HepG2 (cell line): Measurements from ENCODE around the gene DUSP7. TPM values are rescaled to one million over a fixed set of nuclear protein-coding genes. Genes with fewer than 3 reads are reported as not detected.

ENCODE experiments used
- BCL6 ChIP-seq: IDR thresholded peaks from 2 replicates; pipeline ENCODE4 v1.6.1; 2016; ENCODE audit warnings: missing genetic modification reagents, missing compliant biosample characterization
- CAMTA2 ChIP-seq: sonication (generic); formaldehyde crosslinking; IDR thresholded peaks from 2 replicates; pipeline ENCODE4 v1.4.0; 2020; ENCODE audit warnings: mild to moderate bottlenecking, missing genetic modification reagents, borderline replicate concordance
- HNF4G ChIP-seq, 2 experiments: sonication (generic) in 1 of 2; formaldehyde crosslinking in 1 of 2; IDR thresholded peaks; 2 replicates each; pipeline versions ENCODE4 v1.4.0 to v1.6.1; 2011 to 2020; ENCODE audit warnings: borderline replicate concordance in 2 of 2, low read depth in 2 of 2, mild to moderate bottlenecking in 2 of 2, low read length in 1 of 2, missing genetic modification reagents in 1 of 2, moderate library complexity in 1 of 2
- IRX3 ChIP-seq: sonication (generic); formaldehyde crosslinking; IDR thresholded peaks from 2 replicates; pipeline ENCODE4 v1.8.1; 2023; ENCODE audit warnings: mild to moderate bottlenecking, low read depth, missing genetic modification reagents, borderline replicate concordance
- KAT2B ChIP-seq: fragments of 150-350 bp; IDR thresholded peaks from 2 replicates; pipeline ENCODE4 v1.6.1; 2014; ENCODE audit warnings: low read depth, low read length, borderline replicate concordance
- KLF11 ChIP-seq: IDR thresholded peaks from 2 replicates; pipeline ENCODE4 v1.6.1; 2016; ENCODE audit warnings: missing compliant biosample characterization
- KMT2A ChIP-seq: sonication (generic); formaldehyde crosslinking; IDR thresholded peaks from 2 replicates; pipeline ENCODE4 v1.4.0; 2020; ENCODE audit warnings: missing genetic modification reagents
- MAX ChIP-seq: IDR thresholded peaks from 2 replicates; pipeline ENCODE4 v1.6.1; 2012; ENCODE audit warnings: inconsistent platforms
- MBD4 ChIP-seq: IDR thresholded peaks from 2 replicates; pipeline ENCODE4 v1.6.1; 2012; ENCODE audit warnings: low read length, inconsistent platforms, borderline replicate concordance
- MED13 ChIP-seq: sonication (generic); formaldehyde crosslinking; IDR thresholded peaks from 2 replicates; pipeline ENCODE4 v1.5.0; 2020; ENCODE audit warnings: missing genetic modification reagents
- MLLT10 ChIP-seq: sonication (generic); formaldehyde crosslinking; IDR thresholded peaks from 2 replicates; pipeline ENCODE4 v1.4.0; 2020; ENCODE audit warnings: missing genetic modification reagents
- NFIB ChIP-seq: sonication (generic); formaldehyde crosslinking; IDR thresholded peaks from 2 replicates; pipeline ENCODE4 v1.9.0; 2021; ENCODE audit warnings: missing genetic modification reagents, mild to moderate bottlenecking, borderline replicate concordance
- NR1H2 ChIP-seq: sonication (generic); formaldehyde crosslinking; IDR thresholded peaks from 2 replicates; pipeline ENCODE4 v1.8.1; 2022; ENCODE audit warnings: low read depth, missing genetic modification reagents, borderline replicate concordance
- NR2F6 ChIP-seq, 2 experiments: IDR thresholded peaks; 2 replicates each; pipeline ENCODE4 v1.6.1; 2016; ENCODE audit warnings: antibody characterized with exemption in 1 of 2, mild to moderate bottlenecking in 1 of 2
- REPIN1 ChIP-seq: sonication (generic); formaldehyde crosslinking; IDR thresholded peaks from 2 replicates; pipeline ENCODE4 v1.8.0; 2022; ENCODE audit warnings: missing genetic modification reagents, low read depth, mild to moderate bottlenecking, borderline replicate concordance
- SALL1 ChIP-seq: sonication (generic); formaldehyde crosslinking; IDR thresholded peaks from 2 replicates; pipeline ENCODE4 v1.8.0; 2022; ENCODE audit warnings: mild to moderate bottlenecking, missing genetic modification reagents
- TBX3 ChIP-seq: fragments of 450-650 bp; IDR thresholded peaks from 2 replicates; pipeline ENCODE4 v1.6.1; 2017; ENCODE audit warnings: antibody characterized with exemption, mild to moderate bottlenecking, inconsistent platforms, borderline replicate concordance
- WIZ ChIP-seq: sonication (generic); formaldehyde crosslinking; IDR thresholded peaks from 2 replicates; pipeline ENCODE4 v1.5.1; 2020; ENCODE audit warnings: mild to moderate bottlenecking, missing genetic modification reagents
- XRCC5 ChIP-seq: fragments of 200-400 bp; formaldehyde crosslinking; optimal IDR thresholded peaks from 2 replicates; pipeline ENCODE3; 2017; ENCODE audit warnings: mild to moderate bottlenecking, low read length
- ZBTB7A ChIP-seq: sonication (generic); formaldehyde crosslinking; IDR thresholded peaks from 2 replicates; pipeline ENCODE4 v1.8.0; 2022; ENCODE audit warnings: mild to moderate bottlenecking, missing genetic modification reagents
- ZFP36L1 ChIP-seq: sonication (generic); formaldehyde crosslinking; IDR thresholded peaks from 2 replicates; pipeline ENCODE4 v1.8.0; 2022; ENCODE audit warnings: mild to moderate bottlenecking, missing genetic modification reagents, moderate library complexity
- ZKSCAN5 ChIP-seq: sonication (generic); formaldehyde crosslinking; IDR thresholded peaks from 2 replicates; pipeline ENCODE4 v1.5.1; 2020; ENCODE audit warnings: mild to moderate bottlenecking, missing genetic modification reagents
- ZMYM4 ChIP-seq: sonication (generic); formaldehyde crosslinking; IDR thresholded peaks from 2 replicates; pipeline ENCODE4 v1.8.1; 2023; ENCODE audit warnings: mild to moderate bottlenecking, missing genetic modification reagents
- ZNF329 ChIP-seq: sonication (generic); formaldehyde crosslinking; IDR thresholded peaks from 2 replicates; pipeline ENCODE4 v1.9.0; 2021; ENCODE audit warnings: low read depth, mild to moderate bottlenecking, missing genetic modification reagents
- ZNF577 ChIP-seq: sonication (generic); formaldehyde crosslinking; IDR thresholded peaks from 2 replicates; pipeline ENCODE4 v1.4.0; 2020; ENCODE audit warnings: mild to moderate bottlenecking, low read depth, missing genetic modification reagents, borderline replicate concordance
- ZNF598 ChIP-seq: sonication (generic); formaldehyde crosslinking; IDR thresholded peaks from 2 replicates; pipeline ENCODE4 v1.5.1; 2020; ENCODE audit warnings: mild to moderate bottlenecking, missing genetic modification reagents, borderline replicate concordance
- ZNF607 ChIP-seq: sonication (generic); formaldehyde crosslinking; IDR thresholded peaks from 2 replicates; pipeline ENCODE4 v1.5.1; 2020; ENCODE audit warnings: missing genetic modification reagents, mild to moderate bottlenecking, borderline replicate concordance
- ZNF83 ChIP-seq: sonication (generic); formaldehyde crosslinking; IDR thresholded peaks from 2 replicates; pipeline ENCODE4 v1.4.0; 2020; ENCODE audit warnings: missing genetic modification reagents, mild to moderate bottlenecking, borderline replicate concordance
- ZSCAN12 ChIP-seq: sonication (generic); formaldehyde crosslinking; IDR thresholded peaks from 2 replicates; pipeline ENCODE4 v1.9.0; 2021; ENCODE audit warnings: mild to moderate bottlenecking, missing genetic modification reagents
- polyA plus RNA-seq, 8 experiments: library from polyadenylated mRNA; depleted of rRNA in 3 of 8; stranded (reverse) in 7 of 8; unstranded in 1 of 8; fragments of >200 nt; fragmentation: Illumina TruSeq in 4 of 8; extraction: Trizol in 4 of 8; gene quantifications; 2 replicates each; pipeline versions ENCODE4 v1.2.1 to v1.2.3, GENCODE V29; 2011 to 2016; ENCODE audit warnings: low read depth in 4 of 8, missing spikeins in 1 of 8, mixed read lengths in 1 of 8; ENCODE audit not compliant: insufficient read depth in 1 of 8
- total RNA-seq, 5 experiments: library from RNA; depleted of rRNA; stranded (reverse); fragments of >200 nt; fragmentation: Illumina TruSeq; extraction: Trizol; gene quantifications; 2 replicates each; pipeline ENCODE4 v1.2.3, GENCODE V29; 2016; ENCODE audit warnings: low read depth in 1 of 5
- TF ChIP-seq, protein P1 (sequence below): sonication (generic); formaldehyde crosslinking; IDR thresholded peaks from 2 replicates; pipeline ENCODE4 v1.8.1; 2023; ENCODE audit warnings: mild to moderate bottlenecking, missing genetic modification reagents, borderline replicate concordance
- TF ChIP-seq, protein P2 (sequence below): sonication (generic); formaldehyde crosslinking; IDR thresholded peaks from 2 replicates; pipeline ENCODE4 v1.4.0; 2020; ENCODE audit warnings: missing genetic modification reagents; ENCODE audit errors: not compliant biosample characterization

Gene DUSP7
- total and polyA plus RNA-seq, 2 of the 13 experiments (the other 11 are each of a cell fraction or from before 2014, with no cell fraction given): 6.6 to 8.8 TPM

DNA sequence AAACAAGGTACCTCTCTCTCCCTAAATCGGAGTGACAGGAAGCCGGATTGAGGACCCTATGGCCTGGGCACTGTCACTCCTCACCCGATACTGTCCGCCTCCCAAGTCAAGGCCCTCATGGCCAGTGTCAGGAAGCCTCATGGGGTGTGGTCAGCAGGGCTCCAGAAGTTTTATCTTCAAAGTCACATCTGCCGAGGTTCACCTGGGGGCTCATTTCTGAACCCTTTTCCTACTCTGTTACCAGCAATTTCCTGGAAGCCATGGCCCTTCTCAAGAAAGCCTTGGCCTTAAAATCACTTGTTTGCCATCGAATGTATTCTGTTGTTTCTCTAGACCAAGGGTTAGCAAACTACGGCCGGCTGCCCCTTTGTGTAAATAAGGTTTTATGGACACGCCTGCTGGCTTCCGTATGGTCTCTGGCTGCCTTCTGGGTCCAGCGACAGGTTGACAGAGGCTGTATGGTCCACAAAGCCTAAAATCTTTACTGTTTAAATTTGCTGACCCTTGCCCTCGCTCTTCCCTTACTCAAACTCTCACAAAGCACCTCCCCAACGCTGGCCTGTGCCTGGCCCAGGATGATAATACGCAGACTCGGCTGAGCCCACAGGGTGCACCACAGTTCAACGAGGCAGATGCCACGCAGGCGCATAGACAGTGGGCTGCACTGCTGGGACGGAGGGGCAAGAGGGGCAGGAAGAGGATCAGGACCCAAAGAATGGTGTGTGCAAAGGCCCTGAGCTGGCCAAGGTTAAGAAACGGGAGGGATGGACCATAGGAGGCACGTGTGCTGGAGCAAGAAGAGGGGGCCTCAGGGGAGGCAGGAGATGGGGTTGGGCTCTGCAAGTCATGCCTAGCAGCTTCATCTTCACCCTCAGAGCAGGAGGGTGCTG lies 24.7 kb upstream of the DUSP7 start (continued):
- TF ChIP-seq SALL1 (CRISPR knock-in tag): peak; percentile 86
- no peak for TF ChIP-seq ZNF598 (CRISPR knock-in tag)
- TF ChIP-seq TBX3: no peak
- peak; percentile 92 for TF ChIP-seq BCL6 (CRISPR knock-in tag)
- peak; percentile 84 for TF ChIP-seq REPIN1
- TF ChIP-seq CAMTA2 (CRISPR knock-in tag): no peak
- peak; percentile 63 for TF ChIP-seq ZMYM4 (CRISPR knock-in tag)
- TF ChIP-seq HNF4G (IDR thresholded peaks at IDR 0.05; ENCODE audit: borderline replicate concordance, low read depth, low read length): peak; percentile 68
- peak; percentile 73; the same call in 1 of the 2 replicates for TF ChIP-seq HNF4G (CRISPR knock-in tag; IDR thresholded peaks at IDR 0.05; ENCODE audit: borderline replicate concordance, low read depth)
- no peak for TF ChIP-seq KMT2A
- TF ChIP-seq, protein P1, sequence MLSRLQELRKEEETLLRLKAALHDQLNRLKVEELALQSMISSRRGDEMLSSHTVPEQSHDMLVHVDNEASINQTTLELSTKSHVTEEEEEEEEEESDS (CRISPR knock-in tag): no peak
- TF ChIP-seq MLLT10 (CRISPR knock-in tag): no peak
- no peak for TF ChIP-seq WIZ (CRISPR knock-in tag)
- no peak for TF ChIP-seq MED13 (CRISPR knock-in tag)
- TF ChIP-seq ZKSCAN5 (CRISPR knock-in tag): no peak
- TF ChIP-seq ZNF329 (CRISPR knock-in tag): peak; percentile 58; the same call in 1 of the 2 replicates
- TF ChIP-seq ZNF607 (CRISPR knock-in tag): peak; percentile 78
- no peak for TF ChIP-seq IRX3 (CRISPR knock-in tag)
- no peak for TF ChIP-seq ZNF83 (CRISPR knock-in tag)
- TF ChIP-seq ZNF577 (CRISPR knock-in tag): no peak
- no peak for TF ChIP-seq NFIB (CRISPR knock-in tag)
- no peak for TF ChIP-seq KAT2B
- TF ChIP-seq MAX: peak; percentile 68; the same call in 1 of the 2 replicates
- no peak for TF ChIP-seq ZBTB7A (CRISPR knock-in tag)
- TF ChIP-seq ZSCAN12 (CRISPR knock-in tag): no peak
- TF ChIP-seq XRCC5: no peak
- TF ChIP-seq NR2F6 (IDR thresholded peaks at IDR 0.05): peak; percentile 97
- peak; percentile 94 for TF ChIP-seq NR2F6 (CRISPR knock-in tag; IDR thresholded peaks at IDR 0.05)
- no peak for TF ChIP-seq NR1H2 (CRISPR knock-in tag)
- TF ChIP-seq, protein P2, sequence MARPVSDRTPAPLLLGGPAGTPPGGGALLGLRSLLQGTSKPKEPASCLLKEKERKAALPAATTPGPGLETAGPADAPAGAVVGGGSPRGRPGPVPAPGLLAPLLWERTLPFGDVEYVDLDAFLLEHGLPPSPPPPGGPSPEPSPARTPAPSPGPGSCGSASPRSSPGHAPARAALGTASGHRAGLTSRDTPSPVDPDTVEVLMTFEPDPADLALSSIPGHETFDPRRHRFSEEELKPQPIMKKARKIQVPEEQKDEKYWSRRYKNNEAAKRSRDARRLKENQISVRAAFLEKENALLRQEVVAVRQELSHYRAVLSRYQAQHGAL: no peak
- TF ChIP-seq MBD4: no peak
- TF ChIP-seq ZFP36L1 (CRISPR knock-in tag): no peak
- TF ChIP-seq KLF11 (CRISPR knock-in tag): no peak
